HCT116 (cell line): Measurements from ENCODE around the gene ANP32B. TPM values are rescaled to one million over a fixed set of nuclear protein-coding genes. Genes with fewer than 3 reads are reported as not detected.
A peak's percentile ranks its signal among the peaks of the same experiment; 100 is the strongest.

Experiments
- ATAC-seq: fragments of 200-7000 bp; cut with Tn5 transposase; 2 replicates; pipeline ENCODE4 v1.9.1; 2020; ENCODE audit warnings: mild to moderate bottlenecking, moderate library complexity
- BruUV-seq: library from RNA; stranded (reverse); fragments of 400-500 nt; replicated peaks from 2 replicates; lab custom pipeline; 2021; lab: Mats Ljungman, UMichigan
- CTCF ChIA-PET: fragments of 300-600 bp; sonication (Branson Sonifier 250); formaldehyde crosslinking; loops from one replicate; lab custom pipeline; 2021; ENCODE audit warnings: antibody characterized with exemption; lab: Charles Lee
- POLR2A ChIA-PET: fragments of 300-600, 350-600 bp; sonication (Branson Sonifier 250); formaldehyde crosslinking; loops from one replicate; lab custom pipeline; 2021; ENCODE audit warnings: antibody characterized with exemption; lab: Charles Lee
- RAD21 ChIA-PET, 2 experiments: fragments of 300-600 bp; sonication (Branson Sonifier 250); formaldehyde crosslinking; loops; one replicate each; lab custom pipeline; 2023; ENCODE audit warnings: low total read pairs in 2 of 2; ENCODE audit not compliant: uncharacterized antibody in 2 of 2, unreplicated experiment in 2 of 2, low non-redundant PET in 1 of 2; lab: Charles Lee
- DNase-seq: peaks from one replicate; pipeline ENCODE4 v3.0.0-alpha.2; 2010; ENCODE audit warnings: low read depth, low spot score
- H2AFZ ChIP-seq: fragments of 200-600 bp; shearing (Covaris generic), sonication (generic); 2 replicates; pipeline ENCODE4 v1.6.1; 2017; ENCODE audit warnings: low read depth, mixed run types, mixed read lengths, antibody characterized with exemption, low read length; ENCODE audit not compliant: poor library complexity, severe bottlenecking
- H3K27ac ChIP-seq: 2 replicates; pipeline ENCODE4 v1.5.1; 2012; ENCODE audit warnings: low read depth, low read length
- H3K27me3 ChIP-seq: fragments of 200-600 bp; sonication (generic); 2 replicates; pipeline ENCODE4 v1.6.1; 2016; ENCODE audit warnings: mixed run types, low read length, mixed read lengths; ENCODE audit not compliant: insufficient read depth
- H3K36me3 ChIP-seq, 2 experiments: fragments of 200-500 bp in 1 of 2; fragments of 200-600 bp in 1 of 2; sonication (Bioruptor generic) in 1 of 2; sonication (generic) in 1 of 2; 2 replicates each; pipeline versions ENCODE4 v1.5.1 to v1.6.1; 2014 to 2016; ENCODE audit warnings: low read length in 2 of 2, inconsistent platforms in 1 of 2, mixed read lengths in 1 of 2, mixed run types in 1 of 2; ENCODE audit not compliant: insufficient read depth in 2 of 2, control insufficient read depth in 1 of 2
- H3K4me1 ChIP-seq, 2 experiments: fragments of 200-600 bp in 1 of 2; sonication (generic) in 1 of 2; 2 replicates each; pipeline versions ENCODE4 v1.5.1 to v1.6.1; 2012 to 2017; ENCODE audit warnings: low read length in 2 of 2, inconsistent platforms in 1 of 2, mild to moderate bottlenecking in 1 of 2, mixed read lengths in 1 of 2, mixed run types in 1 of 2, moderate library complexity in 1 of 2; ENCODE audit not compliant: insufficient read depth in 2 of 2, control insufficient read depth in 1 of 2
- H3K4me2 ChIP-seq: fragments of 200-600 bp; sonication (generic); 2 replicates; pipeline ENCODE4 v1.6.1; 2017; ENCODE audit warnings: mixed run types, low read length, mixed read lengths
- H3K4me3 ChIP-seq, 2 experiments: fragments of 200-600 bp in 1 of 2; sonication (generic) in 1 of 2; replicated peaks in 1 of 2; 2 replicates each; pipeline ENCODE4 v1.5.1; 2011 to 2016; ENCODE audit warnings: low read length in 2 of 2, control low read depth in 1 of 2, low read depth in 1 of 2, mild to moderate bottlenecking in 1 of 2, mixed read lengths in 1 of 2, mixed run types in 1 of 2
- H3K79me2 ChIP-seq: fragments of 200-600 bp; sonication (generic); 2 replicates; pipeline ENCODE4 v1.6.1; 2017; ENCODE audit warnings: mild to moderate bottlenecking, mixed run types, low read length, moderate library complexity, mixed read lengths; ENCODE audit not compliant: insufficient read depth
- H3K9ac ChIP-seq: fragments of 200-600 bp; sonication (generic); 2 replicates; pipeline ENCODE4 v1.6.1; 2016; ENCODE audit warnings: low read length, mixed read lengths
- H3K9me2 ChIP-seq: fragments of 200-600 bp; sonication (generic), shearing (Covaris generic); 2 replicates; pipeline ENCODE4 v1.6.1; 2017; ENCODE audit warnings: mixed run types, mild to moderate bottlenecking, moderate library complexity; ENCODE audit not compliant: insufficient read depth
- H3K9me3 ChIP-seq, 2 experiments: fragments of 200-500 bp in 1 of 2; fragments of 200-600 bp in 1 of 2; sonication (Bioruptor generic) in 1 of 2; sonication (generic) in 1 of 2; 2 replicates each; pipeline ENCODE4 v1.6.1; 2014 to 2017; ENCODE audit warnings: low read length in 2 of 2, mixed read lengths in 2 of 2, inconsistent platforms in 1 of 2, low read depth in 1 of 2, mild to moderate bottlenecking in 1 of 2, mixed run types in 1 of 2, moderate library complexity in 1 of 2; ENCODE audit not compliant: control insufficient read depth in 1 of 2, insufficient read depth in 1 of 2
- H4K20me1 ChIP-seq: fragments of 200-600 bp; sonication (generic), shearing (Covaris generic); 2 replicates; pipeline ENCODE4 v1.6.1; 2017; ENCODE audit warnings: mixed run types, mild to moderate bottlenecking, moderate library complexity; ENCODE audit not compliant: insufficient read depth
- CBX3 ChIP-seq: IDR thresholded peaks from 2 replicates; pipeline ENCODE4 v1.6.1; 2012; ENCODE audit warnings: low read depth
- EGR1 ChIP-seq: IDR thresholded peaks from 2 replicates; pipeline ENCODE4 v1.6.1; 2012; ENCODE audit warnings: low read depth
- ELF1 ChIP-seq: IDR thresholded peaks from 2 replicates; pipeline ENCODE4 v1.6.1; 2012; ENCODE audit warnings: low read depth, borderline replicate concordance
- JUND ChIP-seq: IDR thresholded peaks from 2 replicates; pipeline ENCODE4 v1.6.1; 2012
- SIN3A ChIP-seq: IDR thresholded peaks from 2 replicates; pipeline ENCODE4 v1.6.1; 2012; ENCODE audit warnings: low read depth
- SRF ChIP-seq: IDR thresholded peaks from 2 replicates; pipeline ENCODE4 v1.6.1; 2012; ENCODE audit warnings: low read depth
- YY1 ChIP-seq: IDR thresholded peaks from 2 replicates; pipeline ENCODE4 v1.6.1; 2011; ENCODE audit warnings: low read length, low read depth, moderate library complexity, mild to moderate bottlenecking; ENCODE audit not compliant: insufficient replicate concordance; ENCODE audit errors: extremely low read depth
- ZNF274 ChIP-seq: fragments of 200-500 bp; sonication (Bioruptor generic); IDR thresholded peaks from 2 replicates; pipeline ENCODE4 v1.6.1; 2014; ENCODE audit warnings: mild to moderate bottlenecking, low read depth, low read length, inconsistent platforms
- intact Hi-C: fragments of 100-400 bp; cut with micrococcal nuclease; formaldehyde crosslinking; loops from 2 replicates; pipeline ENCODE4 v1.10.0; 2022
- total RNA-seq: library from RNA; stranded (reverse); gene quantifications from one replicate; pipeline ENCODE4 v1.2.1, GENCODE V29; 2021; ENCODE audit not compliant: unreplicated experiment
- TF ChIP-seq, protein P1 (sequence below): IDR thresholded peaks from 2 replicates; pipeline ENCODE4 v1.6.1; 2012; ENCODE audit warnings: low read depth

ANP32B gene
- total RNA-seq, 1 experiment from 2014 or later = 206 TPM

GRCh38 chr9:97981846-97982682, 1.1 kb upstream of the ANP32B start:
- no peak for DNase-seq
- no TSS peak for BruUV-seq
- intact Hi-C loops = loop anchor here (2.0 kb wide), 1 partner anchor 59 kb away; the partner anchor contains the start of gene TRMO
- Histone ChIP-seq H3K9ac (peak overlapping the region; percentile 99), H3K9me3 (no peaks in the 10 kb centered on the region), H3K27ac (peak overlapping the region; percentile 74), H3K4me2 (peak overlapping the region; percentile 93), H3K27me3 (no peaks in the 10 kb centered on the region), H3K4me1 (peaks cover 16 to 38% of the 10 kb centered on the region in 2 experiments), H2AFZ (peak overlapping the region; percentile 32), H3K79me2 (peaks cover 35% of the 10 kb centered on the region), H3K36me3 (no peaks in the 10 kb centered on the region; a peak in 1 of 4 replicates), H3K9me2 (no peaks in the 10 kb centered on the region), H4K20me1 (no peaks in the 10 kb centered on the region), H3K4me3 (peak overlapping the region; percentile 71 to 86)
- POLR2A ChIA-PET = interaction anchor here (1.0 kb wide), 1 partner anchor 60 kb away, joined by 3 read pairs; the partner anchor contains the start of gene TRMO
- no peak for ATAC-seq
- CTCF ChIA-PET = interaction anchor here (0.6 to 2.4 kb wide), 2 partner anchors 59 to 80 kb away, joined by 3 to 7 read pairs; no protein-coding TSS in a partner anchor
- 0 out of 2 replicates have a peak, but pooled peaks have one; percentile 14 for TF ChIP-seq SRF
- no peak for TF ChIP-seq YY1
- TF ChIP-seq, protein P1, sequence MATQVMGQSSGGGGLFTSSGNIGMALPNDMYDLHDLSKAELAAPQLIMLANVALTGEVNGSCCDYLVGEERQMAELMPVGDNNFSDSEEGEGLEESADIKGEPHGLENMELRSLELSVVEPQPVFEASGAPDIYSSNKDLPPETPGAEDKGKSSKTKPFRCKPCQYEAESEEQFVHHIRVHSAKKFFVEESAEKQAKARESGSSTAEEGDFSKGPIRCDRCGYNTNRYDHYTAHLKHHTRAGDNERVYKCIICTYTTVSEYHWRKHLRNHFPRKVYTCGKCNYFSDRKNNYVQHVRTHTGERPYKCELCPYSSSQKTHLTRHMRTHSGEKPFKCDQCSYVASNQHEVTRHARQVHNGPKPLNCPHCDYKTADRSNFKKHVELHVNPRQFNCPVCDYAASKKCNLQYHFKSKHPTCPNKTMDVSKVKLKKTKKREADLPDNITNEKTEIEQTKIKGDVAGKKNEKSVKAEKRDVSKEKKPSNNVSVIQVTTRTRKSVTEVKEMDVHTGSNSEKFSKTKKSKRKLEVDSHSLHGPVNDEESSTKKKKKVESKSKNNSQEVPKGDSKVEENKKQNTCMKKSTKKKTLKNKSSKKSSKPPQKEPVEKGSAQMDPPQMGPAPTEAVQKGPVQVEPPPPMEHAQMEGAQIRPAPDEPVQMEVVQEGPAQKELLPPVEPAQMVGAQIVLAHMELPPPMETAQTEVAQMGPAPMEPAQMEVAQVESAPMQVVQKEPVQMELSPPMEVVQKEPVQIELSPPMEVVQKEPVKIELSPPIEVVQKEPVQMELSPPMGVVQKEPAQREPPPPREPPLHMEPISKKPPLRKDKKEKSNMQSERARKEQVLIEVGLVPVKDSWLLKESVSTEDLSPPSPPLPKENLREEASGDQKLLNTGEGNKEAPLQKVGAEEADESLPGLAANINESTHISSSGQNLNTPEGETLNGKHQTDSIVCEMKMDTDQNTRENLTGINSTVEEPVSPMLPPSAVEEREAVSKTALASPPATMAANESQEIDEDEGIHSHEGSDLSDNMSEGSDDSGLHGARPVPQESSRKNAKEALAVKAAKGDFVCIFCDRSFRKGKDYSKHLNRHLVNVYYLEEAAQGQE = no peak
- TF ChIP-seq EGR1 = 0 out of 2 replicates have a peak, but pooled peaks have one; percentile 19
- TF ChIP-seq ZNF274 = no peak
- TF ChIP-seq SIN3A = peak; percentile 20; the same call in 1 of the 2 replicates
- TF ChIP-seq JUND = no peak
- no peak for TF ChIP-seq CBX3
- TF ChIP-seq ELF1 = no peak
- RAD21 ChIA-PET = interaction anchor here in 1 of 2 experiments (0.6 kb wide), 1 partner anchor 59 kb away, joined by 4 read pairs; no protein-coding TSS in a partner anchor
